ENCODE results near the gene LANCL2. TPM values are rescaled to one million over a fixed set of nuclear protein-coding genes. Genes with fewer than 3 reads are reported as not detected.

The LANCL2 gene
- total and polyA plus RNA-seq, 9 of the 15 experiments (the other 6 are each of a cell fraction or from before 2014, with no cell fraction given) = 5.3 to 18.5 (median 13.5) TPM

DNA sequence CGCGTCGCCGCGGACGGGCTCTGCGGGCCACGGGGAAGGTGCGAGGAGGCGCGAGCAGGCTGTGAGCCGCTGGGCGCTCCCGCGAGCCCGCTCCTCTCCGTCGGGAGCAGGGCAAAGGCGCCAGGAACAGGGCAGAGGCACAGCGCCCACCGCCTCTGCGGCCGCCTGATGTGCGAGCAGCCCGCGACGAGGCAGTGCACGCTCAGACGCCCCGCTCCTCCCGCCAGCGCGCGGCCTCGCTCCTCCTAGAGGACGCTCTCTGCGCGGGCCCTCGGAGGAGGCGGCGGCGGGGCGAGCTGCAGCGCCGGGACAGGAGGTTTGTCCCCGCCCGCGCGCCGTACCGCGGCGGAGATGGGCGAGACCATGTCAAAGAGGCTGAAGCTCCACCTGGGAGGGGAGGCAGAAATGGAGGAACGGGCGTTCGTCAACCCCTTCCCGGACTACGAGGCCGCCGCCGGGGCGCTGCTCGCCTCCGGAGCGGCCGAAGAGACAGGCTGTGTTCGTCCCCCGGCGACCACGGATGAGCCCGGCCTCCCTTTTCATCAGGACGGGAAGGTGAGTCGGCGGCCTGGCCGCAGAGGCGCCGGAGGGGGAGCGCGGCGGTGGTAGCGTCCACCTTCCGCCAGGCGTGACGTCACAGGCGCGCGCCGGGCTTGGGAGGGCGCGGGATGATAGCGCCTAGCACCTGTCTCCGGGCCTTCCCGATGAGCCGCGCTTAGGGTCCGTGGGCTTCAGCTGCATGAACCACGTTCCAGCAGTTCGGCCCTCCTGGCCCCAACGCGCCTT, 731 bp downstream of the LANCL2 start (continued):
- TF ChIP-seq THRA (IDR thresholded peaks at IDR 0.05) (no peak), HNRNPH1 (optimal IDR thresholded peaks at IDR 0.05; ENCODE audit: low read depth, low read length) (no peak), ZNF146 (CRISPR knock-in tag; IDR thresholded peaks at IDR 0.05; ENCODE audit: unreplicated experiment) (no peak), TCFL5 (CRISPR knock-in tag; conservative IDR thresholded peaks at IDR 0.05) (no peak), ZFPM2 (CRISPR knock-in tag; IDR thresholded peaks at IDR 0.05) (0 out of 2 replicates have a peak, but pooled peaks have one; percentile 49), SP1 (CRISPR knock-in tag; IDR thresholded peaks at IDR 0.05) (peak; percentile 71), NR3C1 (CRISPR knock-in tag; IDR thresholded peaks at IDR 0.05) (peak; percentile 82; the same call in 1 of the 2 replicates), FOXM1 (IDR thresholded peaks at IDR 0.05; ENCODE audit: low read depth) (0 out of 2 replicates have a peak, but pooled peaks have one; percentile 20), FOXM1 (CRISPR knock-in tag; IDR thresholded peaks at IDR 0.05; ENCODE audit: low read depth) (0 out of 2 replicates have a peak, but pooled peaks have one; percentile 40), ZBTB43 (CRISPR knock-in tag; IDR thresholded peaks at IDR 0.05) (no peak), ZNF280B (CRISPR knock-in tag; IDR thresholded peaks at IDR 0.05) (no peak), AFF1 (IDR thresholded peaks at IDR 0.05; ENCODE audit: low read depth in 1 of 2, partially characterized antibody in 2 of 2) (no peak), MXI1 (IDR thresholded peaks at IDR 0.05; ENCODE audit: low read depth, low read length) (no peak)
- TF ChIP-seq, protein P1, sequence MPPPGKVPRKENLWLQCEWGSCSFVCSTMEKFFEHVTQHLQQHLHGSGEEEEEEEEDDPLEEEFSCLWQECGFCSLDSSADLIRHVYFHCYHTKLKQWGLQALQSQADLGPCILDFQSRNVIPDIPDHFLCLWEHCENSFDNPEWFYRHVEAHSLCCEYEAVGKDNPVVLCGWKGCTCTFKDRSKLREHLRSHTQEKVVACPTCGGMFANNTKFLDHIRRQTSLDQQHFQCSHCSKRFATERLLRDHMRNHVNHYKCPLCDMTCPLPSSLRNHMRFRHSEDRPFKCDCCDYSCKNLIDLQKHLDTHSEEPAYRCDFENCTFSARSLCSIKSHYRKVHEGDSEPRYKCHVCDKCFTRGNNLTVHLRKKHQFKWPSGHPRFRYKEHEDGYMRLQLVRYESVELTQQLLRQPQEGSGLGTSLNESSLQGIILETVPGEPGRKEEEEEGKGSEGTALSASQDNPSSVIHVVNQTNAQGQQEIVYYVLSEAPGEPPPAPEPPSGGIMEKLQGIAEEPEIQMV (tag; conservative IDR thresholded peaks at IDR 0.05; ENCODE audit: low read depth) = no peak
